K562 (cell line): ENCODE data around the gene DDX39A. TPM values are rescaled to one million over a fixed set of nuclear protein-coding genes. Genes with fewer than 3 reads are reported as not detected.

Experiments used
- CHD2 ChIP-seq: IDR thresholded peaks from 2 replicates; pipeline ENCODE4 v1.6.1; 2011; ENCODE audit warnings: low read depth, low read length
- MEF2A ChIP-seq: IDR thresholded peaks from 2 replicates; pipeline ENCODE4 v1.6.1; 2011; ENCODE audit warnings: low read depth, mild to moderate bottlenecking, low read length, moderate library complexity; ENCODE audit not compliant: control insufficient read depth
- NFIC ChIP-seq: fragments of 450-650 bp; IDR thresholded peaks from 2 replicates; pipeline ENCODE4 v1.6.1; 2017; ENCODE audit warnings: mild to moderate bottlenecking, inconsistent platforms
- NFYB ChIP-seq: IDR thresholded peaks from 2 replicates; pipeline ENCODE4 v1.6.1; 2011; ENCODE audit warnings: mild to moderate bottlenecking, moderate library complexity; ENCODE audit not compliant: insufficient read length; ENCODE audit errors: extremely low read depth
- NR4A1 ChIP-seq, 2 experiments: fragments of 250-450 bp in 1 of 2; fragments of 450-650 bp in 1 of 2; sonication (Bioruptor Pico) in 1 of 2; IDR thresholded peaks; 2 replicates each; pipeline versions ENCODE4 v1.4.0 to v1.6.1; 2016 to 2020; ENCODE audit warnings: mild to moderate bottlenecking in 2 of 2, missing compliant biosample characterization in 1 of 2, missing genetic modification characterization in 1 of 2, moderate library complexity in 1 of 2
- RAD51 ChIP-seq: fragments of 450-650 bp; IDR thresholded peaks from 2 replicates; pipeline ENCODE4 v1.7.1; 2016; ENCODE audit warnings: low read depth, mild to moderate bottlenecking, borderline replicate concordance
- RBFOX2 ChIP-seq: fragments of 200-400 bp; formaldehyde crosslinking; IDR thresholded peaks from 2 replicates; pipeline ENCODE4 v1.6.1; 2017; ENCODE audit warnings: low read depth, mild to moderate bottlenecking, low read length, moderate library complexity
- RBM25 ChIP-seq: fragments of 200-400 bp; formaldehyde crosslinking; IDR thresholded peaks from 2 replicates; pipeline ENCODE4 v1.6.1; 2018; ENCODE audit warnings: low read length, low read depth, moderate library complexity; ENCODE audit not compliant: severe bottlenecking
- STAT5A ChIP-seq: IDR thresholded peaks from 2 replicates; pipeline ENCODE4 v1.6.1; 2012; ENCODE audit warnings: low read length, inconsistent platforms, borderline replicate concordance
- ZNF165 ChIP-seq: fragments of 250-450 bp; sonication (Bioruptor Pico); IDR thresholded peaks from 2 replicates; pipeline ENCODE4 v1.4.0; 2020; ENCODE audit warnings: borderline replicate concordance
- ZNF444 ChIP-seq: fragments of 250-450 bp; sonication (Bioruptor Pico); IDR thresholded peaks from 2 replicates; pipeline ENCODE4 v1.4.0; 2020; ENCODE audit warnings: mild to moderate bottlenecking, moderate library complexity
- polyA plus RNA-seq, 8 experiments: library from polyadenylated mRNA; depleted of rRNA in 4 of 8; stranded (reverse) in 5 of 8; unstranded in 3 of 8; fragments of >200 nt; fragmentation: Nextera tagmentation in 2 of 8; fragmentation: Illumina TruSeq in 1 of 8; extraction: Ambion mirVana in 2 of 8; extraction: Trizol in 1 of 8; gene quantifications; 2 replicates each; pipeline versions ENCODE4 v1.2.1 to v1.2.3, GENCODE V29; 2011 to 2014; ENCODE audit warnings: inconsistent platforms in 1 of 8, missing spikeins in 1 of 8
- total RNA-seq, 7 experiments: library from RNA; depleted of rRNA in 6 of 7; stranded (reverse); fragments of >200 nt in 6 of 7; fragmentation: Illumina TruSeq in 2 of 7; extraction: Trizol in 2 of 7; gene quantifications; 2 replicates each; pipeline versions ENCODE4 v1.2.1 to v1.2.3, GENCODE V29; 2011 to 2021; ENCODE audit warnings: low replicate concordance in 1 of 7
- TF ChIP-seq, protein P1 (sequence below): sonication (generic); formaldehyde crosslinking; IDR thresholded peaks from 2 replicates; pipeline ENCODE4 v1.9.0; 2022; ENCODE audit warnings: mild to moderate bottlenecking, missing genetic modification reagents
- TF ChIP-seq, protein P2 (sequence below): fragments of 450-650 bp; formaldehyde crosslinking; IDR thresholded peaks from 2 replicates; pipeline ENCODE4 v1.4.0; 2020; ENCODE audit warnings: mild to moderate bottlenecking, mixed read lengths
- TF ChIP-seq, protein P3 (sequence below): sonication (generic); formaldehyde crosslinking; IDR thresholded peaks from 2 replicates; pipeline ENCODE4 v1.9.0; 2022; ENCODE audit warnings: mild to moderate bottlenecking, missing genetic modification reagents
- TF ChIP-seq, protein P4 (sequence below): sonication (generic); formaldehyde crosslinking; IDR thresholded peaks from 2 replicates; pipeline ENCODE4 v1.5.0; 2020; ENCODE audit warnings: missing genetic modification reagents
- TF ChIP-seq, protein P5 (sequence below): fragments of 450-650 bp; IDR thresholded peaks from 2 replicates; pipeline ENCODE4 v1.6.1; 2016
- TF ChIP-seq, protein P6 (sequence below), 2 experiments: fragments of 450-650 bp; conservative IDR thresholded peaks; 2 replicates each; pipeline ENCODE4 v1.6.1; 2017; ENCODE audit warnings: mild to moderate bottlenecking in 2 of 2, moderate library complexity in 2 of 2

DDX39A gene
- total and polyA plus RNA-seq, 9 of the 15 experiments (the other 6 are each of a cell fraction or from before 2014, with no cell fraction given): 90.3 to 250 (median 188) TPM

DNA sequence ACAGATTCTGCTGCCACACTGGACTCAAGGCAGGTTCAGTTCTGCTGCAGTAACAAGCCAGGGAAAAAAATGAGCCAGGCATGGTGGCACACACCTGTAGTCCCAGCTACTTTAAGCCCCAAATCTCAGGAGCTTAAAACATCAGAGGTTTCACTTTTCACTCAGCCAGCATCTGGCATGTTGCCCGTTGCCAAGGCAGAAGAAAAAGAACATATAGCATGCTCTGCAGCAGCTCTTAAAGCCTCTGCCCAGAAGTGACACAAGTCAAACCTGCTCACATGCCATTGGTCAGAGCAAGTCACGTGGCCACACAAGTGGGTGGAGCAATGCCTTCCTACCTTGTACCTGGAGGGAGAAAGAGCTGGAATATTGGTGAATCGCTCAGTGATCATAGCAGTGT, 52.6 kb downstream of the DDX39A start (continued):
- TF ChIP-seq, protein P1, sequence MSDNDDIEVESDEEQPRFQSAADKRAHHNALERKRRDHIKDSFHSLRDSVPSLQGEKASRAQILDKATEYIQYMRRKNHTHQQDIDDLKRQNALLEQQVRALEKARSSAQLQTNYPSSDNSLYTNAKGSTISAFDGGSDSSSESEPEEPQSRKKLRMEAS (CRISPR knock-in tag): peak; percentile 83
- TF ChIP-seq NFIC (peak; percentile 66), STAT5A (no peak), RBFOX2 (no peak), NFYB (peak; percentile 86), RAD51 (peak; percentile 97), NR4A1 (CRISPR knock-in tag; IDR thresholded peaks at IDR 0.05) (no peak), NR4A1 (tag; IDR thresholded peaks at IDR 0.05) (no peak), CHD2 (peak; percentile 56), ZNF444 (CRISPR knock-in tag) (no peak), RBM25 (peak; percentile 93), ZNF165 (CRISPR knock-in tag) (no peak), MEF2A (no peak)
- TF ChIP-seq, protein P2, sequence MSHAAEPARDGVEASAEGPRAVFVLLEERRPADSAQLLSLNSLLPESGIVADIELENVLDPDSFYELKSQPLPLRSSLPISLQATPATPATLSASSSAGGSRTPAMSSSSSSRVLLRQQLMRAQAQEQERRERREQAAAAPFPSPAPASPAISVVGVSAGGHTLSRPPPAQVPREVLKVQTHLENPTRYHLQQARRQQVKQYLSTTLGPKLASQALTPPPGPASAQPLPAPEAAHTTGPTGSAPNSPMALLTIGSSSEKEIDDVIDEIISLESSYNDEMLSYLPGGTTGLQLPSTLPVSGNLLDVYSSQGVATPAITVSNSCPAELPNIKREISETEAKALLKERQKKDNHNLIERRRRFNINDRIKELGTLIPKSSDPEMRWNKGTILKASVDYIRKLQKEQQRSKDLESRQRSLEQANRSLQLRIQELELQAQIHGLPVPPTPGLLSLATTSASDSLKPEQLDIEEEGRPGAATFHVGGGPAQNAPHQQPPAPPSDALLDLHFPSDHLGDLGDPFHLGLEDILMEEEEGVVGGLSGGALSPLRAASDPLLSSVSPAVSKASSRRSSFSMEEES: peak; percentile 95
- TF ChIP-seq, protein P3, sequence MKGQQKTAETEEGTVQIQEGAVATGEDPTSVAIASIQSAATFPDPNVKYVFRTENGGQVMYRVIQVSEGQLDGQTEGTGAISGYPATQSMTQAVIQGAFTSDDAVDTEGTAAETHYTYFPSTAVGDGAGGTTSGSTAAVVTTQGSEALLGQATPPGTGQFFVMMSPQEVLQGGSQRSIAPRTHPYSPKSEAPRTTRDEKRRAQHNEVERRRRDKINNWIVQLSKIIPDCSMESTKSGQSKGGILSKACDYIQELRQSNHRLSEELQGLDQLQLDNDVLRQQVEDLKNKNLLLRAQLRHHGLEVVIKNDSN (CRISPR knock-in tag): peak; percentile 99
- TF ChIP-seq, protein P4, sequence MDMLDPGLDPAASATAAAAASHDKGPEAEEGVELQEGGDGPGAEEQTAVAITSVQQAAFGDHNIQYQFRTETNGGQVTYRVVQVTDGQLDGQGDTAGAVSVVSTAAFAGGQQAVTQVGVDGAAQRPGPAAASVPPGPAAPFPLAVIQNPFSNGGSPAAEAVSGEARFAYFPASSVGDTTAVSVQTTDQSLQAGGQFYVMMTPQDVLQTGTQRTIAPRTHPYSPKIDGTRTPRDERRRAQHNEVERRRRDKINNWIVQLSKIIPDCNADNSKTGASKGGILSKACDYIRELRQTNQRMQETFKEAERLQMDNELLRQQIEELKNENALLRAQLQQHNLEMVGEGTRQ: peak; percentile 98
- TF ChIP-seq, protein P5, sequence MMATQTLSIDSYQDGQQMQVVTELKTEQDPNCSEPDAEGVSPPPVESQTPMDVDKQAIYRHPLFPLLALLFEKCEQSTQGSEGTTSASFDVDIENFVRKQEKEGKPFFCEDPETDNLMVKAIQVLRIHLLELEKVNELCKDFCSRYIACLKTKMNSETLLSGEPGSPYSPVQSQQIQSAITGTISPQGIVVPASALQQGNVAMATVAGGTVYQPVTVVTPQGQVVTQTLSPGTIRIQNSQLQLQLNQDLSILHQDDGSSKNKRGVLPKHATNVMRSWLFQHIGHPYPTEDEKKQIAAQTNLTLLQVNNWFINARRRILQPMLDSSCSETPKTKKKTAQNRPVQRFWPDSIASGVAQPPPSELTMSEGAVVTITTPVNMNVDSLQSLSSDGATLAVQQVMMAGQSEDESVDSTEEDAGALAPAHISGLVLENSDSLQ: peak; percentile 46; the same call in 1 of the 2 replicates
- TF ChIP-seq, protein P6, sequence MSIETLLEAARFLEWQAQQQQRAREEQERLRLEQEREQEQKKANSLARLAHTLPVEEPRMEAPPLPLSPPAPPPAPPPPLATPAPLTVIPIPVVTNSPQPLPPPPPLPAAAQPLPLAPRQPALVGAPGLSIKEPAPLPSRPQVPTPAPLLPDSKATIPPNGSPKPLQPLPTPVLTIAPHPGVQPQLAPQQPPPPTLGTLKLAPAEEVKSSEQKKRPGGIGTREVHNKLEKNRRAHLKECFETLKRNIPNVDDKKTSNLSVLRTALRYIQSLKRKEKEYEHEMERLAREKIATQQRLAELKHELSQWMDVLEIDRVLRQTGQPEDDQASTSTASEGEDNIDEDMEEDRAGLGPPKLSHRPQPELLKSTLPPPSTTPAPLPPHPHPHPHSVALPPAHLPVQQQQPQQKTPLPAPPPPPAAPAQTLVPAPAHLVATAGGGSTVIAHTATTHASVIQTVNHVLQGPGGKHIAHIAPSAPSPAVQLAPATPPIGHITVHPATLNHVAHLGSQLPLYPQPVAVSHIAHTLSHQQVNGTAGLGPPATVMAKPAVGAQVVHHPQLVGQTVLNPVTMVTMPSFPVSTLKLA (conservative IDR thresholded peaks at IDR 0.05): peak in 1 of 2 experiments; percentile 54; a peak in 2 of 4 replicates
